HFF-Myc (cell line): ENCODE measurements around the gene ALG1L2.
"Not testable (repeated sequence)": the region's sequence is repeated elsewhere in the genome, so short reads cannot be mapped to it uniquely, and the experiment has no call there.

Experiments used
- DNase-seq: peaks from one replicate; pipeline ENCODE4 v3.0.0-alpha.2; 2011; ENCODE audit warnings: low read depth; ENCODE audit errors: extremely low read depth
- H3K4me3 ChIP-seq: replicated peaks from 2 replicates; pipeline ENCODE4 v1.5.1; 2011; ENCODE audit warnings: low read depth, mild to moderate bottlenecking, control low read depth, low read length
- CTCF ChIP-seq: IDR thresholded peaks from 2 replicates; pipeline ENCODE4 v1.5.1; 2012; ENCODE audit warnings: mild to moderate bottlenecking, low read depth, low read length, control low read depth; ENCODE audit errors: missing control alignments

ALG1L2 gene

GRCh38 chr3:130081351-130081881 is at the start of gene ALG1L2:
Gene ALG1L2 (plus strand): TSS chr3:130081831. CDS start chr3:130082017, 186 bp downstream.
- TF ChIP-seq CTCF, result no peak
- DNase-seq, result no peak
- H3K4me3 ChIP-seq, result no peak within 1 kb of the TSS

- DNase-seq, H3K4me3 ChIP-seq: not testable (repeated sequence)
Measured at GRCh38 chr3:130037126-130037815, 44.4 kb upstream of the ALG1L2 start.

GRCh38 chr3:130042736-130043135 is 38.9 kb upstream of the ALG1L2 start:
- DNase-seq, H3K4me3 ChIP-seq: not testable (repeated sequence)

GRCh38 chr3:130043658-130044057 is 38.0 kb upstream of the ALG1L2 start:
- DNase-seq, H3K4me3 ChIP-seq: not testable (repeated sequence)

- DNase-seq, result no peak
- no peak for TF ChIP-seq CTCF
- no peak overlapping the region for H3K4me3 ChIP-seq
Measured at GRCh38 chr3:130044370-130044769, 37.3 kb upstream of the ALG1L2 start.

GRCh38 chr3:130048726-130049125 is 32.9 kb upstream of the ALG1L2 start:
- DNase-seq, result no peak
- TF ChIP-seq CTCF, result no peak
- no peak overlapping the region for H3K4me3 ChIP-seq

- not testable (repeated sequence) for H3K4me3 ChIP-seq, DNase-seq
Measured at GRCh38 chr3:130052366-130052765, 29.3 kb upstream of the ALG1L2 start.

GRCh38 chr3:130052965-130053364 is 28.7 kb upstream of the ALG1L2 start:
- not testable (repeated sequence) for H3K4me3 ChIP-seq, DNase-seq

- not testable (repeated sequence) for DNase-seq, H3K4me3 ChIP-seq
Measured at GRCh38 chr3:130057536-130058266, 23.9 kb upstream of the ALG1L2 start.

- H3K4me3 ChIP-seq, DNase-seq: not testable (repeated sequence)
Measured at GRCh38 chr3:130058267-130058657, 23.4 kb upstream of the ALG1L2 start.

- H3K4me3 ChIP-seq, DNase-seq: not testable (repeated sequence)
Measured at GRCh38 chr3:130058716-130059115, 22.9 kb upstream of the ALG1L2 start.

- not testable (repeated sequence) for DNase-seq, H3K4me3 ChIP-seq
Measured at GRCh38 chr3:130059162-130059561, 22.5 kb upstream of the ALG1L2 start.
